GM10248 (cell line): ENCODE measurements around the gene FAM9A.
"Not testable (repeated sequence)": the region's sequence is repeated elsewhere in the genome, so short reads cannot be mapped to it uniquely, and the experiment has no call there.

Experiments
- CTCF ChIA-PET: fragments of 300-600 bp; sonication (Branson Sonifier 250); formaldehyde crosslinking; extraction: SDS; loops from one replicate; lab custom pipeline; 2021; ENCODE audit warnings: antibody characterized with exemption; lab: Yijun Ruan, JAX
- POLR2A ChIA-PET: fragments of 350-650 bp; sonication (Branson Sonifier 250); formaldehyde crosslinking; extraction: SDS; loops from one replicate; lab custom pipeline; 2020; ENCODE audit warnings: antibody characterized with exemption; lab: Yijun Ruan, JAX
- DNase-seq: peaks from one replicate; pipeline ENCODE4 v3.0.0; 2012; ENCODE audit errors: extremely low spot score
- TF ChIP-seq, protein P1 (sequence below): IDR thresholded peaks from 2 replicates; pipeline ENCODE4 v1.5.1; 2012; ENCODE audit warnings: mild to moderate bottlenecking, low read depth; ENCODE audit errors: extremely low read depth, missing control alignments, control extremely low read depth

The FAM9A gene

DNA sequence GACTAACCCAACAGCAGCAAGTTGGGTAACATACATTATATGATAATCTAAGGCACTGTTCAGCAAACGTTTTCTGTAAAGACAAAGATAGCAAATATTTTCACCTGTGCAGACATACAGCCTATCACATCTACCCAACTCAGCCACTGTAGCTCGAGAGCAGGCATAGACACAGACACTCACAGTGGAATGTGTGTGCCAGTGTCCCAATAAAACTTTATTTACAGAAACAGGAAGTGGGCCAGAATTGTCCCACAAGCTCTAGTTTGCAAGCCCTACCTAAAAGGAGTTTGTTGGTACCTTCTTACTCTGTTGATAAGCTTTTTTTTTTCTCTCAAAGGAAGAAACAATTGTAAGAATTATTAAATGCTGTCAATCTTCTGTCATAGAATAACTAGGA, 11.9 kb upstream of the FAM9A start:
- POLR2A ChIA-PET: no interaction called here
- TF ChIP-seq, protein P1, sequence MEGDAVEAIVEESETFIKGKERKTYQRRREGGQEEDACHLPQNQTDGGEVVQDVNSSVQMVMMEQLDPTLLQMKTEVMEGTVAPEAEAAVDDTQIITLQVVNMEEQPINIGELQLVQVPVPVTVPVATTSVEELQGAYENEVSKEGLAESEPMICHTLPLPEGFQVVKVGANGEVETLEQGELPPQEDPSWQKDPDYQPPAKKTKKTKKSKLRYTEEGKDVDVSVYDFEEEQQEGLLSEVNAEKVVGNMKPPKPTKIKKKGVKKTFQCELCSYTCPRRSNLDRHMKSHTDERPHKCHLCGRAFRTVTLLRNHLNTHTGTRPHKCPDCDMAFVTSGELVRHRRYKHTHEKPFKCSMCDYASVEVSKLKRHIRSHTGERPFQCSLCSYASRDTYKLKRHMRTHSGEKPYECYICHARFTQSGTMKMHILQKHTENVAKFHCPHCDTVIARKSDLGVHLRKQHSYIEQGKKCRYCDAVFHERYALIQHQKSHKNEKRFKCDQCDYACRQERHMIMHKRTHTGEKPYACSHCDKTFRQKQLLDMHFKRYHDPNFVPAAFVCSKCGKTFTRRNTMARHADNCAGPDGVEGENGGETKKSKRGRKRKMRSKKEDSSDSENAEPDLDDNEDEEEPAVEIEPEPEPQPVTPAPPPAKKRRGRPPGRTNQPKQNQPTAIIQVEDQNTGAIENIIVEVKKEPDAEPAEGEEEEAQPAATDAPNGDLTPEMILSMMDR: no peak
- CTCF ChIA-PET: no interaction called here
- DNase-seq: no peak

DNA sequence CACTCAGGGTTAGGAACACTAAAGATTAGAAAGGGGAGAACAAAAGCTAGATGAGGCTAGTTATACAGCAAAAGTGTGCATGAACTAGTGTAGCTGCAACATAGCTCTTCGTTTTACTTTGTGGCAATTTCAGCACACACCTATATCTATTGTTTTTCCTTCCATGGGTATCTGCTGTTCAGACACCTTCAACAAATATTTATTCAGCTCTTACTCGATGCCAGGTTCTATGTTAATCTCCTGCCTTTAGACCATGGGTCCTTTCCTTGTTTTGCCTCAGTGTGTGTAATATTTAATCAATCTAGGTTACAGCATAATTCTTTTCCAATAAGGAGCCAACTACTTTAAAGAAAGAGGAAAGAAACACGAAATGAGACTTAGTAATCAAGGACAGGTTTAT, 10.4 kb upstream of the FAM9A start:
- ChIA-PET POLR2A (no interaction called here), CTCF (no interaction called here)
- TF ChIP-seq, protein P1: no peak
- no peak for DNase-seq

DNA sequence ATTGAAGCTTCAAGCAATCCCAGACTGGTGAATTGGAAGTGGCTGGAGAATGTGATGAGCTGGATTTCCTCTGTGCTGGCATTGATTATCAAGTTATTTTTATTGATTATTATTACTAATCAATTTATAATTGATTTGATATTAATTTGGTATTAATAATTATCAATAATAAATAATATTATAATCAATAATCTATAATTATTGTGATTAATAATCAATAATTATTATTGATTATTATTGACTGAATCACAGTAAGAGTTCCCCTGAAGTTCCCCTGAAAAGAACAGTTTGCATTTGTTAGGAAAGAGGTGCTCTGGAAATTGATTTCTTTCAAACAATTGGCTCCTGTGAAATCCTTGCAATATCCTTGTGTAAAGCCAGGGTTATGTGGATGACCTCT, 7.5 kb upstream of the FAM9A start:
- no peak for DNase-seq
- TF ChIP-seq, protein P1: no peak
- ChIA-PET CTCF (no interaction called here), POLR2A (no interaction called here)

DNA sequence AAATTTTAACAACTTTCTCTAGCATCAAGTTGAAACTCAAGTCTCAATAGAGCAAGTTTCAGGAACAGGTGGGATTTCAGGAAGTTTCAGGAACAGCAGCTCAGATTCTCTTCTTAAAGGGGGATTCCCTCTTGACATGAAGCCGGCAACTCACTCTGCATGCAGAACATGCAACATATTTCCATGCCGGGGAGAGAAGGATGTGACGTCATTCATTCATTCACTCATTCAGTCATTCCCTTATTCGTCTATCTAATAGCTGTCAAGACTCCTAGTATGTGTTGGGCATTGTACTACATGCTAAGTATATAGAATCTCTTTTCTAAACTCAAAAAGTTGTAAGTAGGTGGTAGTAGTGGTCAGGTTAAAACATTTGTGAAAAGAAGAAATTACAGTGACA, 4.8 kb upstream of the FAM9A start:
- DNase-seq: no peak
- TF ChIP-seq, protein P1: no peak
- ChIA-PET CTCF (no interaction called here), POLR2A (no interaction called here)

DNA sequence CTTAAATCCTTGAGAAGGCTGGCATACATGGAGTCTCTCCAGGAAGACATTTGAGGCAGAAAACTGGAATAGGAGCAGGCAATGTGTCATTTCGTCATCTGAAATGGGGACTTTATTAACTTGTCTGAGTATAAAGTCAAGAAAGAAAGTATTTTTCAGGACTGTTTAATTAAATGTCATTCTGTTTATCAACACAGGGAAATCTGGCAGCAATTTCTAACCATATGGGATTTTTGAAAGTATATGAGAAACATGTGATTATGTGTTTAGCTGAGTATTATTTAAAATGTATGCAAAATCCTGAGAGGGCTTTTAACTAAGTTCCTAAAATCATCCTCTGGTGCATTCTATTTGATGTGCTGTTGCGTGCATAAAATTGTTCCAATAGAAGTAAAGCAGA, 3.9 kb upstream of the FAM9A start:
- ChIA-PET POLR2A (no interaction called here), CTCF (no interaction called here)
- TF ChIP-seq, protein P1: no peak
- DNase-seq: no peak

DNA sequence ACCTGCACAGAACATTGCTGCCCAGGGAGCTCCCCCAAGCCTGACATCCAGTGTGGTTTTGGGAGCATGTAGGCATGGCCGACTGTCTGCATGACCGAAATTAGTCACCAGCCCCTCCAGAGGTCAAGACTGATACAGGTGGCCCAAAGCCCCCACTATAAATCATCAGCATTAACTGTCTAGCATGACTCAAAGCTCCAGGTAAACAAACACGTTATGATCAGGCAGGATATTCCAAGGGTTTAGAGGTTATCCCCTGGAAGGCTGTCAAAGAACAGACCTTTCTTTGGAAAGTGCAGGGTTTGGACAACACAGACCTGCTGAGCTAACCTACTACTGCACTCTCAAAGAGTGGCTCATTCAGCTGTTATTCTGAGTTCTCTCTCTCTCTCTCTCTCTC, 2.1 kb upstream of the FAM9A start:
- ChIA-PET POLR2A (no interaction called here), CTCF (no interaction called here)
- no peak for DNase-seq
- TF ChIP-seq, protein P1: no peak

DNA sequence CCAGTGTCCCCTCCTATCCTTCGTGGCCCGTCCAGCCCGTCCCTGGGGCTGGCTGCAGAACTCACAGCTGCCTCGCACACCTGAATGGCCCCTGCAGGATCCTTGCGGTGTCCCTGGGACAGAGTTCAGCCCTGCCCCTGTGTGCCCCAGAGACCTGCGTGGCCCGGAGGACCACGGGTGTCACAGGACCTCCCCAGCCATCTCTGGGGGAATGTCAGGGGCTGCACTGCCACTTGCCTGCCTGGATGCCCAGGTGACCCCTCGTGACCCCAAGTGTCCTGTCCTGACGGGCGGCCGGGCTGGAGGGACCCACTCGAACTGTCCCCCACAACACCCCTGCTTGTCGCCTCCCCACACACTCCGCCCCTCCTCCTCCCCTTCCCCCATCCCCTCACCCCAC, 832 bp downstream of the FAM9A start:
- CTCF ChIA-PET, DNase-seq, POLR2A ChIA-PET: not testable (repeated sequence)

DNA sequence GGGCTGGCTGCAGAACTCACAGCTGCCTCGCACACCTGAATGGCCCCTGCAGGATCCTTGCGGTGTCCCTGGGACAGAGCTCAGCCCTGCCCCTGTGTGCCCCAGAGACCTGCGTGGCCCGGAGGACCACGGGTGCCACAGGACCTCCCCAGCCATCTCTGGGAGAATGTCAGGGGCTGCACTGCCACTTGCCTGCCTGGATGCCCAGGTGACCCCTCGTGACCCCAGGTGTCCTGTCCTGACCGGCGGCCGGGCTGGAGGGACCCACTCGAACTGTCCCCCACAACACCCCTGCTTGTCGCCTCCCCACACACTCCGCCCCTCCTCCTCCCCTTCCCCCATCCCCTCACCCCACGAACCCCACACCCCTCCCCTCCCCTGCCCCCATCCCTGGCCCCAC, 1.9 kb downstream of the FAM9A start:
- POLR2A ChIA-PET, DNase-seq, CTCF ChIA-PET: not testable (repeated sequence)

DNA sequence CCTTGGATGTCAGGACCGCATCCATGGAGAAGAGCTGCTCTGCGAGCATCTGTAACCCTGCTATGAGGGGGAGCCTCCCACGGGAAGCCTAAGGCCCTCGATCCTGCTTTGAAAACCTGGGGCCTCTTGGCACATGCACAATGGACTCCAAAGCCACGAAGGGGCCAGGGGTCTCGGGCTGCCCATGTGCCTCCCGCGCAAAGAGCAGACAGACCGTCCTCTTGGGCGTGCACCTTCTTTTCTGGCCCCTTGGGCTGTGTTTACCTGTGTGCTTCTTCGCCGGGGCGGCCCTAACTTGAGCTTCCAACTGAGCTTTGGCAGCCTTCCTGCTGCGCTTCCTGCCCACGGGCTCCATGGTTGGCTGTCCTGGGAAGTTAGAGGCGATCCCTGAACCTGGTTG, 2.5 kb downstream of the FAM9A start:
- DNase-seq, CTCF ChIA-PET, POLR2A ChIA-PET: not testable (repeated sequence)

DNA sequence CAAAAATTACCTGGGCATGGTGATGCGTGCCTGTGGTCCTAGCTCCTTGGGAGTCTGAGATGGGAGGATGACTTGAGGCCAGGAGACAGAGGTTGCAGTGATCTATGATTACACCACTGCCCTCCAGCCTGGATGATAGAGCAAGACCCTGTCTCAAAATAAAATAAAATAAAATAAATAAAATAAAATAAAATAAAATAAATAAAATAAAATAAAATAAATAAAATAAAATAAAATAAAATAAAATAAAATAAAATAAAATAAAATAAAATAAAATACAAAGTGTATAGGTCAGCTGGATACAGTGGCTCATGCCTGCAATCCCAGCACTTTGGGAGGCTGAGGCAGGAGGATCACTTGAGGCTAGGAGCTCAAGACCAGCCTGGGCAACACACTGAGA, 14.1 kb downstream of the FAM9A start:
- POLR2A ChIA-PET, CTCF ChIA-PET, DNase-seq: not testable (repeated sequence)
